H9 (cell line): Measurements from ENCODE around the gene RGS16. TPM values are rescaled to one million over a fixed set of nuclear protein-coding genes. Genes with fewer than 3 reads are reported as not detected.

Source experiments
- DNase-seq: peaks from one replicate; pipeline ENCODE4 v3.0.0-alpha.2; 2017
- H2AFZ ChIP-seq: one replicate; pipeline ENCODE4 v1.6.1; 2013; ENCODE audit warnings: mild to moderate bottlenecking, low read length, control low read depth, moderate library complexity
- H2AK5ac ChIP-seq: 2 replicates; pipeline ENCODE4 v1.6.1; 2013; ENCODE audit warnings: low read length, control low read depth, mixed read lengths; ENCODE audit not compliant: insufficient read length
- H2BK120ac ChIP-seq: one replicate; pipeline ENCODE4 v1.6.1; 2013; ENCODE audit warnings: low read depth, mild to moderate bottlenecking, low read length, control low read depth, inconsistent platforms; ENCODE audit not compliant: poor library complexity, severe bottlenecking
- H2BK12ac ChIP-seq: 2 replicates; pipeline ENCODE4 v1.6.1; 2013; ENCODE audit warnings: low read length, control low read depth, mixed read lengths, low read depth; ENCODE audit not compliant: insufficient read length
- H2BK15ac ChIP-seq: 2 replicates; pipeline ENCODE4 v1.6.1; 2013; ENCODE audit warnings: low read depth, low read length, control low read depth
- H2BK20ac ChIP-seq: one replicate; pipeline ENCODE4 v1.6.1; 2013; ENCODE audit warnings: low read depth, mild to moderate bottlenecking, low read length, control low read depth, inconsistent platforms; ENCODE audit not compliant: poor library complexity, severe bottlenecking
- H2BK5ac ChIP-seq: 2 replicates; pipeline ENCODE4 v1.6.1; 2013; ENCODE audit warnings: low read length, control low read depth, mixed read lengths; ENCODE audit not compliant: insufficient read length
- H3K14ac ChIP-seq: 2 replicates; pipeline ENCODE4 v1.6.1; 2013; ENCODE audit warnings: low read length, control low read depth; ENCODE audit not compliant: insufficient read depth
- H3K18ac ChIP-seq: 2 replicates; pipeline ENCODE4 v1.6.1; 2013; ENCODE audit warnings: low read depth, mild to moderate bottlenecking, mixed read lengths, low read length, control low read depth; ENCODE audit not compliant: insufficient read length
- H3K23ac ChIP-seq: 2 replicates; pipeline ENCODE4 v1.6.1; 2013; ENCODE audit warnings: low read length, control low read depth, mixed read lengths, low read depth; ENCODE audit not compliant: insufficient read length
- H3K23me2 ChIP-seq: 2 replicates; pipeline ENCODE4 v1.6.1; 2013; ENCODE audit warnings: low read depth, mild to moderate bottlenecking, mixed read lengths, low read length, control low read depth; ENCODE audit not compliant: insufficient read length, poor library complexity, severe bottlenecking
- H3K27ac ChIP-seq: 2 replicates; pipeline ENCODE4 v1.5.1; 2013; ENCODE audit warnings: low read length, control low read depth, mixed read lengths, low read depth; ENCODE audit not compliant: insufficient read length
- H3K27me3 ChIP-seq: 2 replicates; pipeline ENCODE4 v1.6.1; 2013; ENCODE audit warnings: low read length, control low read depth, inconsistent platforms; ENCODE audit not compliant: insufficient read depth
- H3K4ac ChIP-seq: 2 replicates; pipeline ENCODE4 v1.6.1; 2013; ENCODE audit warnings: low read depth, mild to moderate bottlenecking, control low read depth, inconsistent platforms, low read length, moderate library complexity
- H3K4me1 ChIP-seq: 2 replicates; pipeline ENCODE4 v1.6.1; 2013; ENCODE audit warnings: low read length, control low read depth, inconsistent platforms; ENCODE audit not compliant: insufficient read depth
- H3K4me2 ChIP-seq: 2 replicates; pipeline ENCODE4 v1.6.1; 2013; ENCODE audit warnings: low read length, control low read depth, mixed read lengths; ENCODE audit not compliant: insufficient read length, insufficient read depth
- H3K56ac ChIP-seq: 2 replicates; pipeline ENCODE4 v1.6.1; 2013; ENCODE audit warnings: low read depth, mild to moderate bottlenecking, mixed read lengths, low read length, control low read depth; ENCODE audit not compliant: insufficient read length
- H3K79me1 ChIP-seq: 2 replicates; pipeline ENCODE4 v1.6.1; 2013; ENCODE audit warnings: low read depth, mild to moderate bottlenecking, moderate library complexity, low read length, control low read depth, inconsistent platforms; ENCODE audit not compliant: insufficient read depth, poor library complexity, severe bottlenecking
- H3K79me2 ChIP-seq: 2 replicates; pipeline ENCODE4 v1.6.1; 2013; ENCODE audit warnings: low read length, control low read depth, inconsistent platforms; ENCODE audit not compliant: insufficient read depth
- H3K9ac ChIP-seq: 2 replicates; pipeline ENCODE4 v1.6.1; 2013; ENCODE audit warnings: low read length, control low read depth, mixed read lengths; ENCODE audit not compliant: insufficient read length; ENCODE audit errors: extremely low read depth
- H3K9me3 ChIP-seq: one replicate; pipeline ENCODE4 v1.6.1; 2013; ENCODE audit warnings: low read depth, low read length, inconsistent platforms; ENCODE audit not compliant: control insufficient read depth
- H3T11ph ChIP-seq: one replicate; pipeline ENCODE4 v1.6.1; 2013; ENCODE audit warnings: mild to moderate bottlenecking, low read length, control low read depth, inconsistent platforms
- H4K20me1 ChIP-seq: one replicate; pipeline ENCODE4 v1.6.1; 2013; ENCODE audit not compliant: control insufficient read depth, insufficient read length, insufficient read depth
- H4K5ac ChIP-seq: 2 replicates; pipeline ENCODE4 v1.6.1; 2013; ENCODE audit warnings: low read depth, mild to moderate bottlenecking, mixed read lengths, low read length, control low read depth; ENCODE audit not compliant: insufficient read length
- H4K8ac ChIP-seq: replicated peaks from 2 replicates; pipeline ENCODE4 v1.6.1; 2013; ENCODE audit warnings: low read length, control low read depth, mixed read lengths, low read depth; ENCODE audit not compliant: insufficient read length
- H4K91ac ChIP-seq: 2 replicates; pipeline ENCODE4 v1.6.1; 2013; ENCODE audit warnings: low read depth, mild to moderate bottlenecking, moderate library complexity, mixed read lengths, low read length, control low read depth; ENCODE audit not compliant: insufficient read length
- H3K27ac Mint-ChIP-seq, 3 experiments: 2 replicates in 2 of 3; 3 replicates in 1 of 3; pipeline ENCODE4 v1.8.0; 2020 to 2021; ENCODE audit warnings: mixed read lengths in 3 of 3, mild to moderate bottlenecking in 1 of 3, moderate library complexity in 1 of 3
- H3K27me3 Mint-ChIP-seq: 2 replicates; pipeline ENCODE4 v1.8.0; 2021; ENCODE audit warnings: low read depth, mild to moderate bottlenecking, moderate library complexity, mixed read lengths
- H3K36me3 Mint-ChIP-seq, 3 experiments: 2 replicates in 2 of 3; 3 replicates in 1 of 3; pipeline ENCODE4 v1.8.0; 2020 to 2021; ENCODE audit warnings: low read depth in 3 of 3, mixed read lengths in 3 of 3; ENCODE audit not compliant: insufficient read depth in 1 of 3
- H3K4me1 Mint-ChIP-seq, 2 experiments: 2 replicates each; pipeline ENCODE4 v1.8.0; 2020; ENCODE audit warnings: mixed read lengths in 2 of 2
- H3K4me3 Mint-ChIP-seq, 2 experiments: 2 replicates in 1 of 2; 3 replicates in 1 of 2; pipeline ENCODE4 v1.8.0; 2020 to 2021; ENCODE audit warnings: mild to moderate bottlenecking in 2 of 2, mixed read lengths in 2 of 2, moderate library complexity in 1 of 2
- H3K9me3 Mint-ChIP-seq, 2 experiments: 2 replicates in 1 of 2; 3 replicates in 1 of 2; pipeline ENCODE4 v1.8.0; 2020; ENCODE audit warnings: mild to moderate bottlenecking in 2 of 2, mixed read lengths in 2 of 2, moderate library complexity in 1 of 2
- CTCF ChIP-seq: fragments of 200-600 bp; sonication (generic); conservative IDR thresholded peaks from 3 replicates; pipeline ENCODE4 v1.8.0; 2021; ENCODE audit warnings: antibody characterized with exemption, mild to moderate bottlenecking
- WGBS: extraction: QIAGEN DNeasy Blood & Tissue Kit; methylation state at CpG from one replicate; pipeline ENCODE4 v1.1.7; 2013; ENCODE audit warnings: missing lambda C conversion rate, low lambda C conversion rate, mixed read lengths; ENCODE audit not compliant: insufficient read length; ENCODE audit errors: extremely low coverage; 5-methylcytosine and 5-hydroxymethylcytosine counted together
- total RNA-seq: library from RNA; stranded (reverse); gene quantifications from 2 replicates; pipeline ENCODE4 v1.2.1, GENCODE V29; 2021

RGS16 gene
- total RNA-seq, 1 experiment from 2014 or later, result 6.9 TPM

DNA sequence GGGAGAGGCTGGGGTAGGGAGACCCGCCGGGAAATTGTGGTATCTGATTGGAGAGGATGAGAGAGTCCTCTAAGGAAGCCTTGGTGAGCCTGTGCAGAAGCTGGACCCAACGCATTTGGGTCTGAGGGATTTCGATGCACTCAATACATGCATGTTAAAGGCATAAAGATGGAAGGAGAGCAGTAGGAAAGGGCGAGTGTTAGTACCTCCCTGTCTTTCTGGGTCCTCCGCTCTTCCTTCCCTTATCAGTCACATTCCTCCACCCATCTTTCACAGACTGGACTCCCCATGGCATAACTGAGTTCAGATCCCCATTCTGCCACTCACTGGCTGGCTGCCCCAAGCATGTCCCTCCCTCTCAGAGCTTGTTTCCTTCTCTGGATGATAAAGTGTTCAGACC, 7.3 kb downstream of the RGS16 start:
- no peak for DNase-seq
- H3K79me2 ChIP-seq, result no peaks in the 10 kb centered on the region
- TF ChIP-seq CTCF, result no peak
- no peak overlapping the region; the same call in 1 of the 2 replicates for H3K14ac ChIP-seq
- H3K4me1 ChIP-seq, result peaks cover 2% of the 10 kb centered on the region; the same call in 1 of the 2 replicates
- peaks cover 2% of the 10 kb centered on the region for H4K20me1 ChIP-seq
- H3K23me2 ChIP-seq, result no peaks in the 10 kb centered on the region
- H3K9me3 ChIP-seq, result no peaks in the 10 kb centered on the region
- H3K18ac ChIP-seq, result no peak overlapping the region
- H3K79me1 ChIP-seq, result no peaks in the 10 kb centered on the region
- no peak overlapping the region for H3K9ac ChIP-seq
- no peak overlapping the region for H2BK15ac ChIP-seq
- H3K56ac ChIP-seq, result no peak overlapping the region
- H4K91ac ChIP-seq, result no peak overlapping the region
- Mint-ChIP-seq H3K36me3 (peaks cover 0 to 8% (median 0%) of the 10 kb centered on the region in 3 experiments; a peak in 4 of 7 replicates), H3K4me1 (peaks cover 9 to 10% of the 10 kb centered on the region in 2 experiments), H3K9me3 (peaks cover 0 to 2% of the 10 kb centered on the region in 2 experiments; a peak in 1 of 5 replicates), H3K27ac (0 out of 7 replicates have a peak overlapping the region, but pooled peaks of 1 of the 3 experiments have one; percentile 10), H3K4me3 (no peak overlapping the region), H3K27me3 (peaks cover 6% of the 10 kb centered on the region)
- H2BK120ac ChIP-seq, result no peak overlapping the region
- H2BK5ac ChIP-seq, result no peak overlapping the region
- no peak overlapping the region for H3K4me2 ChIP-seq
- no peak overlapping the region for H3K23ac ChIP-seq
- no peak overlapping the region for H2AFZ ChIP-seq
- no peak overlapping the region for H2BK12ac ChIP-seq
- no peak overlapping the region for H4K5ac ChIP-seq
- H3K27ac ChIP-seq, result no peak overlapping the region
- H4K8ac ChIP-seq, result no peak overlapping the region
- H3K4ac ChIP-seq, result no peak overlapping the region
- no peaks in the 10 kb centered on the region for H3K27me3 ChIP-seq
- H3T11ph ChIP-seq, result no peak overlapping the region
- WGBS, result no CpG with 5 or more reads among the region's 6 CpGs
- H2AK5ac ChIP-seq, result no peak overlapping the region
- H2BK20ac ChIP-seq, result no peak overlapping the region
